GM21576 (cell line): ENCODE results near the gene APIP.

ENCODE experiments used
- ATAC-seq: cut with Tn5 transposase; IDR thresholded peaks from one replicate; pipeline ENCODE4 v1.9.1; 2021; ENCODE audit warnings: mild to moderate bottlenecking, moderate library complexity; ENCODE audit not compliant: unreplicated experiment

Gene APIP

GRCh38 chr11:34890089-34890488 is 26.1 kb downstream of the APIP start:
- no peak for ATAC-seq

DNA sequence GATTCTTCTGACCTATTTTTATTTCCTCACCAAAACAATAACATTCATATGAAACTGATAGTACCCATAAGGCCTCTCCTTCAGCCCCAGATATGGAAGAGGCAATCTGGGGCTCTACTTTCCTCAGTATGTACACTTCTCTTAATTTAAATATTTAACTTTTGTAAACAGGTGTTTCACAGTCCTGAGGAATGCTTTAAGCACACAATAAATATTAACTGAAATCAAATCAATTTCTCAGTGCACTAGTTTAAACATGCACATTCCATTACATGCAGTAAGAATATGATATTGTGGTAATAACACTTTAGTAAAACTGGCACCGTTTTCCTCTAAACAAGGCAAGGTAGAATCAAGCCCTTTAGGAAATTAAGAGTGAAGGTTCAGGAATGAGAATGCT is 28.9 kb downstream of the APIP start:
- ATAC-seq = no peak

- no peak for ATAC-seq
Observed at GRCh38 chr11:34886609-34887008, 29.6 kb downstream of the APIP start.

GRCh38 chr11:34881900-34882299 is 34.3 kb downstream of the APIP start:
- ATAC-seq = no peak

GRCh38 chr11:34877375-34877975 is 38.7 kb downstream of the APIP start:
- ATAC-seq = no peak

GRCh38 chr11:34874202-34874601 is 42.0 kb downstream of the APIP start:
- no peak for ATAC-seq

GRCh38 chr11:34870548-34871196 is 45.5 kb downstream of the APIP start:
- ATAC-seq = no peak

- ATAC-seq = no peak
Observed at GRCh38 chr11:34869425-34869824, 46.8 kb downstream of the APIP start.

DNA sequence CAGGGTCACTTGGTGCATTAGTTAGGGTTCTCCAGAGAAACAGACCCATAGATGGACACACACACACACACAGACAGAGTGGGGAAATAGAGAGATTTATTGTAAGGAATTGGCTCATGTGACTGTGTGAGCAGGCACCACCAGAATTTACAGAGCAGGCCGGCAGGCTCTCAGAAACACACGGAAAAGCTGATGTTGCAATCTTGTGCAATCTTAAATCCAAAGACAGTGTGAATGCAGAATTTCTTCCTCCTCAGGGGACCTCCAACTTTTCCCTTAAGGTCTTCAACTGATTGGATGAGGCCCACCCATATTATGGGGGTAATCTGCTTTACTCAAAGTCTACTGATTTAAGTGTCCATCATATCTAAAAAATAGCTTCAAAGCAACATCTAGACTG is 49.8 kb downstream of the APIP start:
- ATAC-seq = no peak

DNA sequence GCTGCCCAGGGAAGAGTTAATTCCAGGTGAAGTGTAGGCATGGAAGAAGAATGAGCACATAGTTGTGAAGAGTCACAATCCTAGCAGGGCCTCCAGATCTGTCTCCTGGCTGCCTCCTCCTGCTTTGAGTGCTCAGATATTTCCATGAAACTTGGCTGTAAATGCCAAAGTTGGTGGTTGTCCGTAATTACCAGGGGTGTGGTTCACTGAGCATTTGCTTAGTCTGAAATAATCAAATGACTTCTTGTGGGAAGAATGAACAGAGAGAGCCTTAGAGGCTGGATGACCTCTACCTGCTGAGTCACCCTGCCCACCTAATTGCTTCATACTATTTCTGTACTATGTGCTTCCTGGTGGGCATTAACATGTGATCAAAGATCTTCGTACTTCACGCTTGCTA is 50.9 kb downstream of the APIP start:
- no peak for ATAC-seq

GRCh38 chr11:34864424-34864823 is 51.8 kb downstream of the APIP start:
- no peak for ATAC-seq

GRCh38 chr11:34863048-34863447 is 53.1 kb downstream of the APIP start:
- ATAC-seq = no peak

- no peak for ATAC-seq
Observed at GRCh38 chr11:34860518-34860917, 55.7 kb downstream of the APIP start.

- ATAC-seq = no peak
Observed at GRCh38 chr11:34860034-34860433, 56.1 kb downstream of the APIP start.

DNA sequence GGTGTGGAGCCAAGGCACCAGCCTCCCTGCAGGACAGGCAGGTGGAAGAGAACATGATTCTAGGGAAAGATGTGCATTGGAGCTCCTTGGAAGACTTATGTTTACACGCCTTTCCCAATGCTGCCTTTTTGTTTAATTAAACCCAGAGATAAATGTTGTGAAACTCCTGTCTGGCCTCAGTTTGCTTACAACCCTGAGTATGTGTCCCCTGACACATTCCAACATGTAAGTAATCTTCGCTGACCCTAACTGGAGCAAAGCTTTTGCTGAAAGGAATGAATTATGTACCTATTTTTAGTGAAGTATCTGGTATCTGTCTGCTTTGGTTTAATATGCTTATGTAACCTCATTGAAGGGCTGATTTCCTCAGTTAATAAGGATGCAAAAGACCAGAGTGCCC is 56.7 kb downstream of the APIP start:
- no peak for ATAC-seq

DNA sequence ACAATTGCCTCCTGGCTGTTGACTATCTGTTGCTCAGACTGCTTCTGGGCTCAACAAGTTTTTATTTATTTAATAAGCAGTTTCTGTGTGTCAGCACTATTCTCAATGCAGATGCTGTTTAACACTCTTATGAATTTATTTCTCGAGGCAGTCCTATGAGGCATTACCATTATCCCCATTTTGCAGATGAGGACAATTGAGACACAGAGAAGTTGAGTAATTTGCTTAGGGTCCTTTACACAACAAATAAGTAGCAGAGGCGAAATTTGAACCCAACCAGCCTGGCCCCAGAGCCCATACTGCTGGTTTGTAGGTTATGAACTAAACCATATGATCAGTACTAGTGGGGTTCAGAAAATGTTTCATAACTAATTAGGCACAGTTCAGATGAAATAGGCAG is 58.7 kb downstream of the APIP start:
- no peak for ATAC-seq

DNA sequence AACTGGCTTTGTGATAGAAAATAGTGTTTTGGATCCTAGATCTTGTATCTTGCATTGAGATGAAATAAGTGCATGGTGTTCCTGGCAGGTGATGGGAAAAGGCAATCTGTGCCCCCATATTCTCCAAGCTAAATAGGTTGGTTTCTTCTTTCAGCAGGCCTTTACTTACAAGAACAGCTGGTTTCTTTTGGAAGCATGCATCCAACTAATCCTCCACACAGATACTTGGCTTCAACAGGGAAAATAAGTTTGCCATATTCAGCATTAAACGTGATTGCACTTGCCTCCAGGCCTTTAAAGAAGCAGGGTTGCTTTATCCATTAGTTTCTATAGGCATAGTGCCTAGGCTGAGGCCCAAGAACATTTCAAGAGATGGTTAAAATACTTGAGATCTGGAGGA is 59.9 kb downstream of the APIP start:
- no peak for ATAC-seq

DNA sequence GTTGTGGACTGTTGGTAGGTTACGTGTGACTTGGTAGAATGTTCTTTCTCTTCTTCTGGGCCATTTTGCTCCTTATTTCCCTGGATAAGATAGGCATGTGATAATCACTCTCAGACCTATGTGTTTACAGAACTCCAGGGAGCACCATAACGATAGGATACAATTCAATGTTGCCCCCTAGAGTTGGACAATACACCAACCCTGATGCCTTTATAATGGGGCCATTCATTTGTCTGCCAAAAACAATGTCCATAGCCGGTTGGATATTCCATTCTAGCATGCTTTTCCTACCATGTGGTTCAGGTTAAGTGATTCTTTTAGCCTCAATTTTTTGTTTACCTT is 60.5 kb downstream of the APIP start:
- ATAC-seq = no peak

- no peak for ATAC-seq
Observed at GRCh38 chr11:34855021-34855753, 61.0 kb downstream of the APIP start.

DNA sequence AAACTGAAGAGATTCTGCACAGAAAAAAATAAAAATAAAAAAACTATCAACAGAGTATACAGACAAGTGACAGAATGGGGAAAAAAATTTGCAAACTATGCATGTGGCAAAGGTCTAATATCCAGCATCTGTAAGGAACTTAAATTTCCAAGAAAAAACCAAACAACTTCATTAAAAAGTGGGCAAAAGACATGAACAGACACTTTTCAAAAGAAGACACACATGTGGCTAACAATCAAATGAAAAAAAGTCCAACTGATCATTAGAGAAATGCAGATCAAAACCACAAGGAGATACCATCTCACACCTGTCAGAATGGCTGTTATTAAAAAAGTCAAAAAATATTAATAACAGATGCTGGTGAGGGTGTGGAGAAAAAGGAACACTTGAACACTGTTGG is 64.3 kb downstream of the APIP start:
- no peak for ATAC-seq

- ATAC-seq = no peak
Observed at GRCh38 chr11:34850334-34850733, 65.8 kb downstream of the APIP start.

DNA sequence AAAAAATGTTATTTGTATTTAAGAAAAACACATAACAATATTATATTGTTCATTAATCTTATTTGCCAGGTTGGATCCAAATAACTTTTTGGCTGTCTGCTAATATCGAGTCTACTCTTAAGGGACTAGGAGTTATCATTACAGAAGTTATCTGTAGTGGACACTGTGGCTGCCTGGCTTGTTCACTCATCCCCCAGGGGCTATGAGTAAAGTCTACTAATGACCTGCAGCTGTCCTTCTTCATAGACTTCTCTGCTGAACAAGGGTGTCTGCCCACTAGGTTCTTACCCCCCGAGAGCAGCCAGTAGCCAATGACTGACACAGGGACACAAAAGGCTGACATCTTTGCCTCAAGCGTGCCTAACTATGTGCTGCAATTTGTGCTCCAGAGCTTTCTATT is 69.7 kb downstream of the APIP start:
- ATAC-seq = no peak
